ENCODE measurements around the gene PPP1CC. TPM values are rescaled to one million over a fixed set of nuclear protein-coding genes. Genes with fewer than 3 reads are reported as not detected.
"Not testable (repeated sequence)": the region's sequence is repeated elsewhere in the genome, so short reads cannot be mapped to it uniquely, and the experiment has no call there.

PPP1CC gene
- total RNA-seq, 1 experiment from 2014 or later: 154 TPM

GRCh38 chr12:110726708-110727369 is 15.9 kb downstream of the PPP1CC start:
- no peak for DNase-seq (ENCODE audit: low read depth in 1 of 2, low spot score in 2 of 2)
- no peaks in the 10 kb centered on the region for H3K9me3 ChIP-seq (replicated peaks)
- H3K4me3 ChIP-seq: no peak overlapping the region
- no peak overlapping the region for H3K27ac ChIP-seq
- H3K36me3 ChIP-seq: peaks cover 99% of the 10 kb centered on the region
- no peaks in the 10 kb centered on the region for H3K27me3 ChIP-seq (replicated peaks)
- no peaks in the 10 kb centered on the region for H3K4me1 ChIP-seq (replicated peaks)

- Histone ChIP-seq H3K27me3 (replicated peaks) (no peaks in the 10 kb centered on the region), H3K9me3 (replicated peaks) (no peaks in the 10 kb centered on the region), H3K36me3 (peaks cover 99% of the 10 kb centered on the region), H3K4me1 (replicated peaks) (no peaks in the 10 kb centered on the region), H3K27ac (no peak overlapping the region), H3K4me3 (no peak overlapping the region)
- no peak for DNase-seq (ENCODE audit: low read depth in 1 of 2, low spot score in 2 of 2)
Measured at GRCh38 chr12:110726028-110726427, 16.7 kb downstream of the PPP1CC start.

GRCh38 chr12:110725267-110725666 is 17.4 kb downstream of the PPP1CC start:
- H3K9me3 ChIP-seq (replicated peaks): no peaks in the 10 kb centered on the region
- H3K4me3 ChIP-seq: no peak overlapping the region
- no peak for DNase-seq (ENCODE audit: low read depth in 1 of 2, low spot score in 2 of 2)
- no peak overlapping the region for H3K27ac ChIP-seq
- no peaks in the 10 kb centered on the region for H3K27me3 ChIP-seq (replicated peaks)
- peaks cover 99% of the 10 kb centered on the region for H3K36me3 ChIP-seq
- H3K4me1 ChIP-seq (replicated peaks): no peaks in the 10 kb centered on the region

DNA sequence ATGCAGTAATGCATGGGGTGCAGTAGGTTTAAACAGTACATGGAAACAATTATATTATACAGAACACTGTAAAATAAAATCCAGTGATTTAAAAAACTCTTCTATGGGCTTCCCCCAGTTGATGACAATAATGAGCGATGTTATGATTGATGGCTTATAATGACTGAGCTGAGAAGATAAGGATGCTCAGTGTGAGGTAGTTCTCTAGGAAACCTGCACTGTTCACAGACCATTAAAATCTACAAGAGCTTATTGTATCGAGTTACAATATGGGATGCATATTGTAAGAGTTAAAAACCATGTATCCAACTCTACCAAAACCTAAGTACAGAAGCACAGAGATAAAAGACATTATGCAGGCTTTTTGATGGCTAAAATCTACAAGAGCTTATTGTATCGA is 19.8 kb downstream of the PPP1CC start:
- not testable (repeated sequence) for H3K27me3 ChIP-seq (replicated peaks); H3K4me3 ChIP-seq; H3K27ac ChIP-seq; DNase-seq (ENCODE audit: low read depth in 1 of 2, low spot score in 2 of 2); H3K9me3 ChIP-seq (replicated peaks); H3K4me1 ChIP-seq (replicated peaks)
- H3K36me3 ChIP-seq: peaks cover 100% of the 10 kb centered on the region

GRCh38 chr12:110721570-110721969 is 21.1 kb downstream of the PPP1CC start:
- Histone ChIP-seq H3K4me1 (replicated peaks) (no peaks in the 10 kb centered on the region), H3K27ac (no peak overlapping the region), H3K4me3 (no peak overlapping the region), H3K36me3 (peaks cover 99% of the 10 kb centered on the region), H3K27me3 (replicated peaks) (no peaks in the 10 kb centered on the region), H3K9me3 (replicated peaks) (no peaks in the 10 kb centered on the region)
- DNase-seq (ENCODE audit: low read depth in 1 of 2, low spot score in 2 of 2): no peak

GRCh38 chr12:110720516-110720915 is 22.2 kb downstream of the PPP1CC start:
- Histone ChIP-seq H3K36me3 (peaks cover 91% of the 10 kb centered on the region), H3K4me1 (replicated peaks) (no peaks in the 10 kb centered on the region), H3K27ac (no peak overlapping the region), H3K27me3 (replicated peaks) (no peaks in the 10 kb centered on the region), H3K4me3 (no peak overlapping the region), H3K9me3 (replicated peaks) (no peaks in the 10 kb centered on the region)
- no peak for DNase-seq (ENCODE audit: low read depth in 1 of 2, low spot score in 2 of 2)

DNA sequence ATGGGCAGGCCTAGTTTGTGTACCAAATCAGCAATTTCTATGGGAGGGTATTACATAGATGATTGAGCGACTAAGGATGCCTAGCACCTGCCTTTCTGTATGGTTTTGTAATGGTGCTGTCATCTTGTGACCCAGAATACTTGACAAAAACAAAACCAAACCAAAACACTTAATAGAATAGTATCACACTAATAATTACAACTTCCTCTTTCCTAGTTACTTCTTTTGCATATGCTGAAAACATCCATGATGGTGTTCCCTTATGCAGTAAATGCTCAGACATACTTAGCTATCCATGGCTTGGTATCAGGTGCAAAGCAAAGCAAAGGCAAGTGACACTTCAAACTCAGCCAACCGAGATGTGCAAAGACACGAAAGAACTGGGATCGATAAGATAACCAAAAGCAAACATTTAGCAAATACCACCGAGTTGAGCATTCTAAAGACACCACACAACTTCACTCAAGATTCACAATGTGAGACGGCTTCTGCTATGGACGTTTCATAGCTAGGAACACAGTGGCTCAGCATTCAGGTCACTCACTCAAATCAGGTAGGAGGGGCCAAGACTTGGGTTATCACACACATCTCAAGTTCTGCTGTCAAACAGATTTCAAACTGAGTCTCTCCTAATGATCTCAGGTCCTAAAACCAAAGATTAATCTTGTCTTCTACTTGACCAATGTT is 24.3 kb downstream of the PPP1CC start:
- Histone ChIP-seq H3K27me3 (replicated peaks) (no peaks in the 10 kb centered on the region), H3K4me3 (no peak overlapping the region), H3K36me3 (peaks cover 70% of the 10 kb centered on the region), H3K27ac (no peak overlapping the region), H3K9me3 (replicated peaks) (no peaks in the 10 kb centered on the region), H3K4me1 (replicated peaks) (no peaks in the 10 kb centered on the region)
- DNase-seq (ENCODE audit: low read depth in 1 of 2, low spot score in 2 of 2): no peak

GRCh38 chr12:110717037-110717436 is 25.7 kb downstream of the PPP1CC start:
- Histone ChIP-seq H3K9me3 (replicated peaks) (no peaks in the 10 kb centered on the region), H3K27ac (no peak overlapping the region), H3K4me3 (no peak overlapping the region), H3K27me3 (replicated peaks) (no peaks in the 10 kb centered on the region), H3K4me1 (replicated peaks) (no peaks in the 10 kb centered on the region), H3K36me3 (peaks cover 56% of the 10 kb centered on the region)
- DNase-seq (ENCODE audit: low read depth in 1 of 2, low spot score in 2 of 2): no peak

DNA sequence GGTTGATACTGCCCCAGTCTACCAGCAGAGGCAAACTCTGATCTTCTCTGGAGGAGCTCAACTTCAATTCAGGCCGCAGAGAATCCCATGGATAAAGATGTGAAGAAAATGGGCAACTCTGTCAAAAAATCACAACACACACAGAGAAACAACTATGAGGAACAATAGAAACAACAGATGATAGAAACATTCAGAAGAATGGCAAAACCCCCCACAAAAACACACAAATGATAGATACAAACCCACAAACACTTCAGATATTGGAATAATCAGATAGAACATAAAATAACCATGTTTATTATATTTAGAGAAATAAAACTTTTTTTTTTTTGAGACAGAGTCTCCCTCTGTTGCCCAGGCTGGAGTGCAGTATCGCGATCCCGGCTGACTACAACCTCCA is 33.8 kb downstream of the PPP1CC start:
- Histone ChIP-seq H3K4me1 (replicated peaks) (no peaks in the 10 kb centered on the region), H3K36me3 (0 out of 2 replicates have a peak, but pooled peaks cover 6% of the 10 kb centered on the region), H3K4me3 (no peak overlapping the region), H3K9me3 (replicated peaks) (no peaks in the 10 kb centered on the region), H3K27ac (no peak overlapping the region), H3K27me3 (replicated peaks) (no peaks in the 10 kb centered on the region)
- DNase-seq (ENCODE audit: low read depth in 1 of 2, low spot score in 2 of 2): no peak

- DNase-seq (ENCODE audit: low read depth in 1 of 2, low spot score in 2 of 2): no peak
- Histone ChIP-seq H3K27ac (no peak overlapping the region), H3K9me3 (replicated peaks) (no peaks in the 10 kb centered on the region), H3K36me3 (no peaks in the 10 kb centered on the region), H3K4me1 (replicated peaks) (no peaks in the 10 kb centered on the region), H3K4me3 (no peak overlapping the region), H3K27me3 (replicated peaks) (no peaks in the 10 kb centered on the region)
Measured at GRCh38 chr12:110705309-110705708, 37.4 kb downstream of the PPP1CC start.

- H3K36me3 ChIP-seq: no peaks in the 10 kb centered on the region
- no peaks in the 10 kb centered on the region for H3K4me1 ChIP-seq (replicated peaks)
- H3K27ac ChIP-seq: no peak overlapping the region
- DNase-seq (ENCODE audit: low read depth in 1 of 2, low spot score in 2 of 2): no peak
- H3K4me3 ChIP-seq: no peak overlapping the region
- no peaks in the 10 kb centered on the region for H3K9me3 ChIP-seq (replicated peaks)
- H3K27me3 ChIP-seq (replicated peaks): no peaks in the 10 kb centered on the region
Measured at GRCh38 chr12:110704750-110705149, 37.9 kb downstream of the PPP1CC start.

DNA sequence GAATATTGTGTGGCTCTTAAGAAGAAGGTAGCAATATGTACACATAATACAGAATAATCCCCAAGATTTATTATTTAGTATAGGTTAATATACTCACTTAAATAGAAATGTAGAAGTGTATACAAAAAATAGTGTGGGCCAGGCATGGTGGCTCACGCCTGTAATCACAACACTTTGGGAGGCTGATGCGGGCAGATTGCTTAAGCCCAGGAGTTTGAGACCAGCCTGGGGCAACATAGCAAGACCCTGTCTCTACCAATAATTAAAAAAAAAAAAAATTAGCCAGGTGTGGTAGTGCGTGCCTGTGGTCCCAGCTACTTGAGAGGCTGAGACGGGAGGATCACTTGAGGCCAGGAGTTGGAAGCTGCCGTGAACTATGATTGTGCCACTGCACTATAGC is 38.5 kb downstream of the PPP1CC start:
- no peaks in the 10 kb centered on the region for H3K27me3 ChIP-seq (replicated peaks)
- no peak overlapping the region for H3K27ac ChIP-seq
- no peak overlapping the region for H3K4me3 ChIP-seq
- H3K9me3 ChIP-seq (replicated peaks): no peaks in the 10 kb centered on the region
- no peak for DNase-seq (ENCODE audit: low read depth in 1 of 2, low spot score in 2 of 2)
- H3K36me3 ChIP-seq: no peaks in the 10 kb centered on the region
- no peaks in the 10 kb centered on the region for H3K4me1 ChIP-seq (replicated peaks)

DNA sequence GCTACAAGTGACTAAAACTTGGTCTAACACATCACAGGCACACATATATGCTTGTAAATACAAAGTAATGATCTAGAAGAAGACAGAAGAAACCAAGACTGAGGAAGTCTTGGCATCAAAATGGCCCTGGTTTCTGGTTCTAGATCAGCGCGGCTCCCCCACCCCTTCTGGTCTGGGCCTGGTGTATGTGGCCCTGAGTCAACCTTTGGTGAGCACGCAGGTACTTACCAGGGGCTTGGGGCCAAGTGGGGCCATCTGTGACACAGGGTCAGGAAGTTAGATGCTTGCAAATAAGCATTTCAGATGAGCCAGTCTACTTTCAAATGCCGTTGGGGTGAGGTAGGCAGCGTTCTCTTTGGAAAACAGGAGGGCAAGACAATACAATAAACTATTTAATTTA is 40.6 kb downstream of the PPP1CC start:
- peaks cover 8% of the 10 kb centered on the region for H3K4me1 ChIP-seq (replicated peaks)
- no peak overlapping the region for H3K27ac ChIP-seq
- H3K36me3 ChIP-seq: no peaks in the 10 kb centered on the region
- no peak overlapping the region for H3K4me3 ChIP-seq
- H3K27me3 ChIP-seq (replicated peaks): no peaks in the 10 kb centered on the region
- H3K9me3 ChIP-seq (replicated peaks): no peaks in the 10 kb centered on the region
- DNase-seq (ENCODE audit: low read depth in 1 of 2, low spot score in 2 of 2): no peak

- Histone ChIP-seq H3K4me1 (replicated peaks) (peaks cover 8% of the 10 kb centered on the region), H3K36me3 (no peaks in the 10 kb centered on the region), H3K4me3 (no peak overlapping the region), H3K9me3 (replicated peaks) (no peaks in the 10 kb centered on the region), H3K27me3 (replicated peaks) (no peaks in the 10 kb centered on the region), H3K27ac (no peak overlapping the region)
- no peak for DNase-seq (ENCODE audit: low read depth in 1 of 2, low spot score in 2 of 2)
Measured at GRCh38 chr12:110699591-110700445, 42.9 kb downstream of the PPP1CC start.
